HEK293 (cell line): ENCODE measurements around the gene C3orf52.

Experiments
- CTCF ChIA-PET: fragments of 350-600 bp; formaldehyde crosslinking; extraction: SDS; loops from one replicate; lab custom pipeline; 2021; ENCODE audit warnings: antibody characterized with exemption; lab: Yijun Ruan, JAX
- POLR2A ChIA-PET: fragments of 300-600 bp; formaldehyde crosslinking; extraction: SDS; loops from one replicate; lab custom pipeline; 2020; ENCODE audit warnings: antibody characterized with exemption, inconsistent platforms; lab: Yijun Ruan, JAX
- H3K27ac ChIP-seq: fragments of 200-500 bp; sonication (Bioruptor generic); 2 replicates; pipeline ENCODE4 v1.5.1; 2014; ENCODE audit warnings: low read depth, low read length, control low read depth, inconsistent platforms; ENCODE audit errors: extremely low read depth
- H3K36me3 ChIP-seq, 2 experiments: fragments of 200-500 bp in 1 of 2; sonication (Bioruptor generic) in 1 of 2; 1 replicate in 1 of 2; 2 replicates in 1 of 2; pipeline ENCODE4 v1.5.1; 2014 to 2017; ENCODE audit warnings: inconsistent platforms in 2 of 2, low read length in 2 of 2; ENCODE audit not compliant: control insufficient read depth in 2 of 2, insufficient read depth in 1 of 2
- H3K4me1 ChIP-seq: fragments of 200-500 bp; sonication (Bioruptor generic); 2 replicates; pipeline ENCODE4 v1.5.1; 2014; ENCODE audit warnings: mild to moderate bottlenecking, low read length, inconsistent platforms; ENCODE audit not compliant: control insufficient read depth, insufficient read depth
- H3K4me3 ChIP-seq: 2 replicates; pipeline ENCODE4 v1.5.1; 2011; ENCODE audit warnings: low read depth, mild to moderate bottlenecking, control low read depth, low read length, moderate library complexity
- H3K9me3 ChIP-seq: fragments of 200-500 bp; sonication (Bioruptor generic); 2 replicates; pipeline ENCODE4 v1.5.1; 2014; ENCODE audit warnings: low read depth, low read length, inconsistent platforms; ENCODE audit not compliant: control insufficient read depth, insufficient read depth
- FEZF1 ChIP-seq: fragments of 450-650 bp; formaldehyde crosslinking; IDR thresholded peaks from 2 replicates; pipeline ENCODE4 v1.5.1; 2016; ENCODE audit warnings: missing biosample characterization, missing genetic modification characterization
- HOXA7 ChIP-seq: sonication (generic); formaldehyde crosslinking; IDR thresholded peaks from 2 replicates; pipeline ENCODE4 v1.8.1; 2022; ENCODE audit warnings: missing genetic modification reagents, borderline replicate concordance
- IKZF3 ChIP-seq: fragments of 450-650 bp; IDR thresholded peaks from 2 replicates; pipeline ENCODE4 v1.5.0; 2018; ENCODE audit warnings: missing biosample characterization, mild to moderate bottlenecking, missing genetic modification characterization, moderate library complexity
- OSR2 ChIP-seq: fragments of 450-650 bp; formaldehyde crosslinking; IDR thresholded peaks from 2 replicates; pipeline ENCODE4 v1.5.1; 2016; ENCODE audit warnings: missing biosample characterization, missing genetic modification characterization
- OVOL3 ChIP-seq: fragments of 450-650 bp; formaldehyde crosslinking; IDR thresholded peaks from 2 replicates; pipeline ENCODE4 v1.5.1; 2016; ENCODE audit warnings: missing biosample characterization, missing genetic modification characterization
- SCRT2 ChIP-seq: fragments of 450-650 bp; formaldehyde crosslinking; IDR thresholded peaks from 2 replicates; pipeline ENCODE4 v1.5.1; 2016; ENCODE audit warnings: missing biosample characterization, missing genetic modification characterization
- SP2 ChIP-seq: fragments of 450-650 bp; formaldehyde crosslinking; IDR thresholded peaks from 2 replicates; pipeline ENCODE4 v1.5.1; 2016; ENCODE audit warnings: missing biosample characterization, missing genetic modification characterization
- ZBTB17 ChIP-seq: fragments of 450-650 bp; formaldehyde crosslinking; IDR thresholded peaks from 2 replicates; pipeline ENCODE4 v1.5.1; 2016; ENCODE audit warnings: missing biosample characterization, missing genetic modification characterization
- ZBTB20 ChIP-seq: fragments of 450-650 bp; formaldehyde crosslinking; IDR thresholded peaks from 2 replicates; pipeline ENCODE4 v1.5.1; 2016; ENCODE audit warnings: missing biosample characterization, missing genetic modification characterization
- ZNF366 ChIP-seq: fragments of 450-650 bp; formaldehyde crosslinking; conservative IDR thresholded peaks from 2 replicates; pipeline ENCODE4 v1.5.1; 2016; ENCODE audit warnings: missing biosample characterization, missing genetic modification characterization
- ZNF623 ChIP-seq: fragments of 450-650 bp; formaldehyde crosslinking; IDR thresholded peaks from 2 replicates; pipeline ENCODE4 v1.5.1; 2016; ENCODE audit warnings: missing biosample characterization, missing genetic modification characterization
- ZNF747 ChIP-seq: fragments of 450-650 bp; formaldehyde crosslinking; IDR thresholded peaks from 2 replicates; pipeline ENCODE4 v1.5.1; 2016; ENCODE audit warnings: missing biosample characterization, missing genetic modification characterization
- ZNF791 ChIP-seq: fragments of 450-650 bp; formaldehyde crosslinking; IDR thresholded peaks from 2 replicates; pipeline ENCODE4 v1.5.1; 2016; ENCODE audit warnings: missing biosample characterization, missing genetic modification characterization
- ZNF843 ChIP-seq: fragments of 450-650 bp; formaldehyde crosslinking; IDR thresholded peaks from 2 replicates; pipeline ENCODE4 v1.5.1; 2016; ENCODE audit warnings: missing biosample characterization, missing genetic modification characterization
- ZSCAN23 ChIP-seq: fragments of 450-650 bp; formaldehyde crosslinking; IDR thresholded peaks from 2 replicates; pipeline ENCODE4 v1.5.1; 2016; ENCODE audit warnings: missing biosample characterization, missing genetic modification characterization
- TF ChIP-seq, protein P1 (sequence below): fragments of 450-650 bp; formaldehyde crosslinking; IDR thresholded peaks from 2 replicates; pipeline ENCODE4 v1.5.1; 2016; ENCODE audit warnings: missing biosample characterization, missing genetic modification characterization, borderline replicate concordance
- TF ChIP-seq, protein P2 (sequence below): fragments of 450-650 bp; formaldehyde crosslinking; IDR thresholded peaks from 2 replicates; pipeline ENCODE4 v1.5.1; 2016; ENCODE audit warnings: missing biosample characterization, missing genetic modification characterization
- TF ChIP-seq, protein P3 (sequence below): fragments of 450-650 bp; formaldehyde crosslinking; IDR thresholded peaks from 2 replicates; pipeline ENCODE4 v1.5.1; 2017; ENCODE audit warnings: missing biosample characterization, missing genetic modification characterization
- TF ChIP-seq, protein P4 (sequence below): fragments of 450-650 bp; formaldehyde crosslinking; IDR thresholded peaks from 2 replicates; pipeline ENCODE4 v1.5.1; 2016; ENCODE audit warnings: missing biosample characterization, missing genetic modification characterization
- TF ChIP-seq, protein P5 (sequence below): fragments of 450-650 bp; formaldehyde crosslinking; IDR thresholded peaks from 2 replicates; pipeline ENCODE4 v1.5.1; 2017; ENCODE audit warnings: missing biosample characterization, missing genetic modification characterization

Gene C3orf52

DNA sequence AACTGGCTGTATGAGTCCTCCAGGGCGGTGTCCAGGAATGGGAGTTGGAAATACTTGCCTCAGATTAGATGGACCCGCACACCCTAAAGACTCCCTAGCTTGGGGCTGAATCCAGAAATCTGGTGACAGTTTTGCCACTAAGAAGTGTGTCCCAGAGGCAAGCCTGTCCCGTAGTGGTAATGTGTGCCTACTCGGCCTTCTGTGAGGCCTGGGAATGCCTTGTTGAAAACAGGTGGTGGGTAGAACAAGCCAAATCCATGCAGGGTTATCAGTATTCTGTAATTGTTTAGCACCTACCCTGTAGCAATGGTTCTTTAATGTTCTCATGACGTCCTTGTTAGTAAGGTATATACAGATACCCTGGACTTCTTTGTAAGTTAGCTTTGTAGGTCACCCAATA, 1.6 kb downstream of the C3orf52 start:
- Histone ChIP-seq H3K4me1 (peaks cover 14% of the 10 kb centered on the region; the same call in 1 of the 2 replicates), H3K36me3 (no peaks in the 10 kb centered on the region), H3K27ac (no peak overlapping the region), H3K9me3 (no peaks in the 10 kb centered on the region), H3K4me3 (peak overlapping the region; percentile 41)
- CTCF ChIA-PET: interaction anchor here (0.6 to 1.5 kb wide), 3 partner anchors 24 to 506 kb away, joined by 3 to 5 read pairs (median 3); no protein-coding TSS in a partner anchor
- peak; percentile 54; the same call in 1 of the 2 replicates for TF ChIP-seq SCRT2 (tag by site-specific recombination)
- TF ChIP-seq, protein P1, sequence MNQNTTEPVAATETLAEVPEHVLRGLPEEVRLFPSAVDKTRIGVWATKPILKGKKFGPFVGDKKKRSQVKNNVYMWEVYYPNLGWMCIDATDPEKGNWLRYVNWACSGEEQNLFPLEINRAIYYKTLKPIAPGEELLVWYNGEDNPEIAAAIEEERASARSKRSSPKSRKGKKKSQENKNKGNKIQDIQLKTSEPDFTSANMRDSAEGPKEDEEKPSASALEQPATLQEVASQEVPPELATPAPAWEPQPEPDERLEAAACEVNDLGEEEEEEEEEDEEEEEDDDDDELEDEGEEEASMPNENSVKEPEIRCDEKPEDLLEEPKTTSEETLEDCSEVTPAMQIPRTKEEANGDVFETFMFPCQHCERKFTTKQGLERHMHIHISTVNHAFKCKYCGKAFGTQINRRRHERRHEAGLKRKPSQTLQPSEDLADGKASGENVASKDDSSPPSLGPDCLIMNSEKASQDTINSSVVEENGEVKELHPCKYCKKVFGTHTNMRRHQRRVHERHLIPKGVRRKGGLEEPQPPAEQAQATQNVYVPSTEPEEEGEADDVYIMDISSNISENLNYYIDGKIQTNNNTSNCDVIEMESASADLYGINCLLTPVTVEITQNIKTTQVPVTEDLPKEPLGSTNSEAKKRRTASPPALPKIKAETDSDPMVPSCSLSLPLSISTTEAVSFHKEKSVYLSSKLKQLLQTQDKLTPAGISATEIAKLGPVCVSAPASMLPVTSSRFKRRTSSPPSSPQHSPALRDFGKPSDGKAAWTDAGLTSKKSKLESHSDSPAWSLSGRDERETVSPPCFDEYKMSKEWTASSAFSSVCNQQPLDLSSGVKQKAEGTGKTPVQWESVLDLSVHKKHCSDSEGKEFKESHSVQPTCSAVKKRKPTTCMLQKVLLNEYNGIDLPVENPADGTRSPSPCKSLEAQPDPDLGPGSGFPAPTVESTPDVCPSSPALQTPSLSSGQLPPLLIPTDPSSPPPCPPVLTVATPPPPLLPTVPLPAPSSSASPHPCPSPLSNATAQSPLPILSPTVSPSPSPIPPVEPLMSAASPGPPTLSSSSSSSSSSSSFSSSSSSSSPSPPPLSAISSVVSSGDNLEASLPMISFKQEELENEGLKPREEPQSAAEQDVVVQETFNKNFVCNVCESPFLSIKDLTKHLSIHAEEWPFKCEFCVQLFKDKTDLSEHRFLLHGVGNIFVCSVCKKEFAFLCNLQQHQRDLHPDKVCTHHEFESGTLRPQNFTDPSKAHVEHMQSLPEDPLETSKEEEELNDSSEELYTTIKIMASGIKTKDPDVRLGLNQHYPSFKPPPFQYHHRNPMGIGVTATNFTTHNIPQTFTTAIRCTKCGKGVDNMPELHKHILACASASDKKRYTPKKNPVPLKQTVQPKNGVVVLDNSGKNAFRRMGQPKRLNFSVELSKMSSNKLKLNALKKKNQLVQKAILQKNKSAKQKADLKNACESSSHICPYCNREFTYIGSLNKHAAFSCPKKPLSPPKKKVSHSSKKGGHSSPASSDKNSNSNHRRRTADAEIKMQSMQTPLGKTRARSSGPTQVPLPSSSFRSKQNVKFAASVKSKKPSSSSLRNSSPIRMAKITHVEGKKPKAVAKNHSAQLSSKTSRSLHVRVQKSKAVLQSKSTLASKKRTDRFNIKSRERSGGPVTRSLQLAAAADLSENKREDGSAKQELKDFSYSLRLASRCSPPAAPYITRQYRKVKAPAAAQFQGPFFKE (tag by site-specific recombination): no peak
- TF ChIP-seq ZBTB17 (tag by site-specific recombination): peak; percentile 85
- TF ChIP-seq ZBTB20 (tag by site-specific recombination): peak; percentile 24; the same call in 1 of the 2 replicates
- TF ChIP-seq, protein P2, sequence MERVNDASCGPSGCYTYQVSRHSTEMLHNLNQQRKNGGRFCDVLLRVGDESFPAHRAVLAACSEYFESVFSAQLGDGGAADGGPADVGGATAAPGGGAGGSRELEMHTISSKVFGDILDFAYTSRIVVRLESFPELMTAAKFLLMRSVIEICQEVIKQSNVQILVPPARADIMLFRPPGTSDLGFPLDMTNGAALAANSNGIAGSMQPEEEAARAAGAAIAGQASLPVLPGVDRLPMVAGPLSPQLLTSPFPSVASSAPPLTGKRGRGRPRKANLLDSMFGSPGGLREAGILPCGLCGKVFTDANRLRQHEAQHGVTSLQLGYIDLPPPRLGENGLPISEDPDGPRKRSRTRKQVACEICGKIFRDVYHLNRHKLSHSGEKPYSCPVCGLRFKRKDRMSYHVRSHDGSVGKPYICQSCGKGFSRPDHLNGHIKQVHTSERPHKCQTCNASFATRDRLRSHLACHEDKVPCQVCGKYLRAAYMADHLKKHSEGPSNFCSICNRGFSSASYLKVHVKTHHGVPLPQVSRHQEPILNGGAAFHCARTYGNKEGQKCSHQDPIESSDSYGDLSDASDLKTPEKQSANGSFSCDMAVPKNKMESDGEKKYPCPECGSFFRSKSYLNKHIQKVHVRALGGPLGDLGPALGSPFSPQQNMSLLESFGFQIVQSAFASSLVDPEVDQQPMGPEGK (tag by site-specific recombination): no peak
- POLR2A ChIA-PET: interaction anchor here (2.7 kb wide), 1 partner anchor 10 kb away, joined by 11 read pairs; no protein-coding TSS in a partner anchor

DNA sequence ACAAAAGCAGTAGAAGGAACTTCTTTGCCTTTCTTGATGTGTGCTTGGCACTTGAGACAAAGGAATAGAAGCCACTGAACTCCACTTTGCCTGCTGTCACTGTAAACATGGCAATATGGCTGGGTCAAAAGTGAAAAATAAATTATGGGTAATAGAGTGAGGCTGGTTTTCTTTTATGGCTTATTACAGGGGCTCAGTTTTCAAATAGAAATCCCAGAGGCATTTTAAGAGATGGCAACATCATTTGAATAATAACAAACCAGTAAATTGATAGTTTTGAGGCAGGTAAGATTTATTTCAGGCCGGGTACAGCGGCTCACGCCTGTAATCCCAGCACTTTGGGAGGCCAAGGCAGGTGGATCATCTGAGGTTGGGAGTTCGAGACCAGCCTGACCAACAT, 2.8 kb downstream of the C3orf52 start:
- H3K9me3 ChIP-seq: no peaks in the 10 kb centered on the region
- H3K36me3 ChIP-seq: peaks cover 2 to 4% of the 10 kb centered on the region in 2 experiments; a peak in 2 of 3 replicates
- ChIA-PET CTCF (interaction anchor here (0.5 to 1.5 kb wide), 3 partner anchors 17 to 49 kb away, joined by 3 to 5 read pairs (median 4); no protein-coding TSS in a partner anchor), POLR2A (no interaction called here)
- H3K4me3 ChIP-seq: no peak overlapping the region
- peaks cover 14% of the 10 kb centered on the region; the same call in 1 of the 2 replicates for H3K4me1 ChIP-seq
- no peak overlapping the region for H3K27ac ChIP-seq
- TF ChIP-seq ZSCAN23 (no peak), ZNF366 (tag by site-specific recombination) (0 out of 2 replicates have a peak, but pooled peaks have one; percentile 41), ZNF623 (no peak), OSR2 (tag by site-specific recombination) (peak; percentile 73; the same call in 1 of the 2 replicates), ZNF791 (no peak), HOXA7 (CRISPR knock-in tag) (no peak), ZNF843 (peak; percentile 46; the same call in 1 of the 2 replicates), OVOL3 (tag by site-specific recombination) (peak; percentile 40; the same call in 1 of the 2 replicates), SP2 (no peak), IKZF3 (tag by site-specific recombination) (peak; percentile 42; the same call in 1 of the 2 replicates), FEZF1 (peak; percentile 53; the same call in 1 of the 2 replicates), ZNF747 (no peak)
- TF ChIP-seq, protein P3, sequence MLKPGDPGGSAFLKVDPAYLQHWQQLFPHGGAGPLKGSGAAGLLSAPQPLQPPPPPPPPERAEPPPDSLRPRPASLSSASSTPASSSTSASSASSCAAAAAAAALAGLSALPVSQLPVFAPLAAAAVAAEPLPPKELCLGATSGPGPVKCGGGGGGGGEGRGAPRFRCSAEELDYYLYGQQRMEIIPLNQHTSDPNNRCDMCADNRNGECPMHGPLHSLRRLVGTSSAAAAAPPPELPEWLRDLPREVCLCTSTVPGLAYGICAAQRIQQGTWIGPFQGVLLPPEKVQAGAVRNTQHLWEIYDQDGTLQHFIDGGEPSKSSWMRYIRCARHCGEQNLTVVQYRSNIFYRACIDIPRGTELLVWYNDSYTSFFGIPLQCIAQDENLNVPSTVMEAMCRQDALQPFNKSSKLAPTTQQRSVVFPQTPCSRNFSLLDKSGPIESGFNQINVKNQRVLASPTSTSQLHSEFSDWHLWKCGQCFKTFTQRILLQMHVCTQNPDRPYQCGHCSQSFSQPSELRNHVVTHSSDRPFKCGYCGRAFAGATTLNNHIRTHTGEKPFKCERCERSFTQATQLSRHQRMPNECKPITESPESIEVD (tag by site-specific recombination): peak; percentile 20; the same call in 1 of the 2 replicates
- TF ChIP-seq, protein P4, sequence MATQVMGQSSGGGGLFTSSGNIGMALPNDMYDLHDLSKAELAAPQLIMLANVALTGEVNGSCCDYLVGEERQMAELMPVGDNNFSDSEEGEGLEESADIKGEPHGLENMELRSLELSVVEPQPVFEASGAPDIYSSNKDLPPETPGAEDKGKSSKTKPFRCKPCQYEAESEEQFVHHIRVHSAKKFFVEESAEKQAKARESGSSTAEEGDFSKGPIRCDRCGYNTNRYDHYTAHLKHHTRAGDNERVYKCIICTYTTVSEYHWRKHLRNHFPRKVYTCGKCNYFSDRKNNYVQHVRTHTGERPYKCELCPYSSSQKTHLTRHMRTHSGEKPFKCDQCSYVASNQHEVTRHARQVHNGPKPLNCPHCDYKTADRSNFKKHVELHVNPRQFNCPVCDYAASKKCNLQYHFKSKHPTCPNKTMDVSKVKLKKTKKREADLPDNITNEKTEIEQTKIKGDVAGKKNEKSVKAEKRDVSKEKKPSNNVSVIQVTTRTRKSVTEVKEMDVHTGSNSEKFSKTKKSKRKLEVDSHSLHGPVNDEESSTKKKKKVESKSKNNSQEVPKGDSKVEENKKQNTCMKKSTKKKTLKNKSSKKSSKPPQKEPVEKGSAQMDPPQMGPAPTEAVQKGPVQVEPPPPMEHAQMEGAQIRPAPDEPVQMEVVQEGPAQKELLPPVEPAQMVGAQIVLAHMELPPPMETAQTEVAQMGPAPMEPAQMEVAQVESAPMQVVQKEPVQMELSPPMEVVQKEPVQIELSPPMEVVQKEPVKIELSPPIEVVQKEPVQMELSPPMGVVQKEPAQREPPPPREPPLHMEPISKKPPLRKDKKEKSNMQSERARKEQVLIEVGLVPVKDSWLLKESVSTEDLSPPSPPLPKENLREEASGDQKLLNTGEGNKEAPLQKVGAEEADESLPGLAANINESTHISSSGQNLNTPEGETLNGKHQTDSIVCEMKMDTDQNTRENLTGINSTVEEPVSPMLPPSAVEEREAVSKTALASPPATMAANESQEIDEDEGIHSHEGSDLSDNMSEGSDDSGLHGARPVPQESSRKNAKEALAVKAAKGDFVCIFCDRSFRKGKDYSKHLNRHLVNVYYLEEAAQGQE (tag by site-specific recombination): no peak
- TF ChIP-seq, protein P5, sequence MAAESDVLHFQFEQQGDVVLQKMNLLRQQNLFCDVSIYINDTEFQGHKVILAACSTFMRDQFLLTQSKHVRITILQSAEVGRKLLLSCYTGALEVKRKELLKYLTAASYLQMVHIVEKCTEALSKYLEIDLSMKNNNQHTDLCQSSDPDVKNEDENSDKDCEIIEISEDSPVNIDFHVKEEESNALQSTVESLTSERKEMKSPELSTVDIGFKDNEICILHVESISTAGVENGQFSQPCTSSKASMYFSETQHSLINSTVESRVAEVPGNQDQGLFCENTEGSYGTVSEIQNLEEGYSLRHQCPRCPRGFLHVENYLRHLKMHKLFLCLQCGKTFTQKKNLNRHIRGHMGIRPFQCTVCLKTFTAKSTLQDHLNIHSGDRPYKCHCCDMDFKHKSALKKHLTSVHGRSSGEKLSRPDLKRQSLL: no peak
